Measurements from ENCODE around the gene HPS4.
"Not testable (repeated sequence)": the region's sequence is repeated elsewhere in the genome, so short reads cannot be mapped to it uniquely, and the experiment has no call there.

HPS4 gene

GRCh38 chr22:26409719-26410335 is 73.8 kb downstream of the HPS4 start:
- no peak for DNase-seq (ENCODE audit: low spot score)

DNA sequence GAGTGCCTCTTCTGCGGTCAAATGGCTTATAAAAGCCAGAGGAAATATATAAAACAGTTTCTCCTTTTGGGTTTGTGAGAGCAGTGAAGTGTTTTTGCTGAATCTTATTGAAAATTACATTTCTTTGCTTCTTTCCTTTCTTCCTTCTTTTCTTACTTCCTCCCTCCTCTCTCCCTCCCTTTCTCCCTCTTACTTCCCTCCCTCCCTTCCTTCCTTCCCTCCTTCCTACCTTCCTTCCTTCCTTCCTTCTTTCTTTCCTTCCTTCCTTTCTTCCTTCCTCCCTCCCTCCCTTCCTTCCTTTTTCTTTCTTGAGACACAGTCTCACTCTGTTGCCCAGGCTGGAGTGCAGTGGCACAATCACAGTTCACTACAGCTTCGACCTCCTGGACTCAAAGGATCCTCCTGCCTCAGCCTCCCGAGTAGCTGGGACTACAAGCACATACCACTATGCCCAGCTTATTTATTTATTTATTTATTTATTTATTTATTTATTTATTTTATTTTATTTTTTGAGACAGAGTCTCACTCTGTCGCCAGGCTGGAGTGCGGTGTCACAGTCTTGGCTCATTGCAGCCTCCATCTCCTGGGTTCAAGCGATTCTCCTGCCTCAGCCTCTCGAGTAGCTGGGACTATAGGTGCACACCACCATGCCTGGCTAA is 74.9 kb downstream of the HPS4 start:
- DNase-seq (ENCODE audit: low spot score) = not testable (repeated sequence)

DNA sequence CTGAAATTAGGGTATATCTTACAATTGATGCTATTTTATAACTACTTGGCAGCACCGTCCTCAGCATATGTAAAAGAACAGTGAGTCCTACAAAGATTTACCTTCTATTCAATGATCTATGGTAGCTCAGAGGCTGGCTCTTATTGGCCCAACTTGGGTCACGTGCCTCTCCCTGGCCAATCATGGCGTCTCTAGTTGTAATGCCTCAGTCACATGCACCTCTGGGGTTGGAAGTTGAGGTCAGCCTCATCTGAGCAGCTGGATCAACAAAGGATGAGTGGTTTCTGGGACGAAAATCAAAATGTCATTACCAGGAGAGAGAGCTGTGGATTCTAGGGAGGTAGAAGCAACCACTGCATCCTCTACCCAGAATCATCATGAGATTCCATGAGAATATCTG is 77.5 kb downstream of the HPS4 start:
- peak; percentile 16 for DNase-seq (ENCODE audit: low spot score)

GRCh38 chr22:26404851-26405421 is 78.6 kb downstream of the HPS4 start:
- no peak for DNase-seq (ENCODE audit: low spot score)

DNA sequence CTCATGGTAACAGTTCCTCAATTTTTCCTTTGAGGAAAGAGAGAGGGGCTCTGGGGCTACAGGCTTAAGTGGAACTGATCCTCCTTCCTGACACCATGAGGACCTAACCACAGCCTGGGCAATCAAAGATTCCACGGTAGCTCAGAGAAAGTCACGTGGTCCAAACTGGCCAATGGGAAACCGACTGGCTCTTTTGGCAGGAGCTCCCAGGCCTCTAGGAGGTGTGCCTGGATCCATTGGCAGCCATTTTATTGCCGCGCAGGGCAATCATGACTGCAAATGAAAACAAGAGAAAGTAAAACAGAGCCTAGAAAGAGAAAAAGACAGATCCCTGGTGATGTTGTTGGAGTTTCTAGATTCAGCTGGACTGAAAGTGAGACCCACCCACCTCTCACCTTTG is 81.9 kb downstream of the HPS4 start:
- no peak for DNase-seq (ENCODE audit: low spot score)
